ENCODE results near the gene SLC51A.
A peak's percentile ranks its signal among the peaks of the same experiment; 100 is the strongest.
"Not testable (repeated sequence)": the region's sequence is repeated elsewhere in the genome, so short reads cannot be mapped to it uniquely, and the experiment has no call there.

The SLC51A gene

DNA sequence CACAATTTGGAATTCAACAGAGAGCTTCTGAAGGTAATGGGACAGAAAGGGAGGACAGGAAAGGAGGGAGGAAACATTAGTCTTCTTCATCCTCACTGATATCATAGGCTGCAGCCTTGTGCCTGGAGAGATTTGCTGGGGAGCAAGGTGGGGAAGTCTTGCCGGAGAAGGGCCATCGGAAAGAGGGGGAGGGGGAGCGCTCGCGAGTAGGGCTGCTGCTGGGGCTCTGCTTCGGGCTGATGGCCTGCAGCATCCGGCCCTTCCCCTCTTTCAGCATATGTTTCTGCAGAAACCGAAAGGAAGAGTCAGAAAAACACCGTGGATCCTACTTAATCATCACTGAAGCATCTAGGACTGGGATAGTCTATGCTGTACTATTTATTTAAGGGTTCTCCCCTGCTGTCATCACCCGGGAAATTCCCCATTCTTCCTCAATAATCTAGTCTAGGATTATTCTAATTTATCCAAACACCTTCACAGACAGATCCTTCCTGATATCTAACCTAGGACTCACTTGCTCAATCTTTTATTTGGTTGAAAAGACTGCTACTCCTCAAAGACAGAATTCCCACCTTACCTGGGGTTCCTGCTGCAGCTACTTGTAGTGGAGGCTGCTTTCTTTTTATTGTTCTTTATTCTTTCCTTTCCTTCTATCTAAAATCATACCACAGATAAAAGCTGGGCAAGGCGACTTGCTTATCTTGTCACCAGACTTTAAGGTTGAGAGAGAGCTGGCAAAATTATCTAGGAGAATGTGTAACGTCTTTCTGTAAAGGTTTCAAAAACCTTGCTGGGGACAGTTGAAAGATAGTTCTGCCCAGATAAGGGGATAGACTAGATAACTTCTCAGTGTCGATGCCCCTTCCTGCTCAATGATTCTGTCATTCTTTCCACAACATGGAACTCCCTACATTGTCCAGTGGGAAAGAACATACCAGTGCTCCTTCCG lies 22.6 kb downstream of the SLC51A start:
- no peak for DNase-seq (ENCODE audit: low spot score)

DNA sequence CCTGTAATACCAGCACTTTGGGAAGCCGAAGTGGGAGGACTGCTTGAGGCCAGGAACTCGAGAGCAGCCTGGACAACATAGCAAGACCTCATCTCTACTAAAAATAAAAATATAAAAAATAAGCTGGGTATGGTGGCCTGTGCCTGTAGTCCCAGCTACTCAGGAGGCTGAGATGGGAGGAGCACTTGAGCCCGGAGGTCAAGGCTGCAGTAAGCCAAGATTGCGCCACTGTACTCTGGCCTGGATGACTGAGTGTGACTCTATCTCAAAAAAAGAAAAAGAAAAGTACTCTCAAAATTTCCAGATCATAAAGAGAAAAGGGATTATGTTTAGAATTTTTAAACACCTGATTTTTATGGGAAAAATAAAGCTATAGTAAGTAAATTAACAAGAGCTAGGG lies 24.1 kb downstream of the SLC51A start:
- no peak for DNase-seq (ENCODE audit: low spot score)

DNA sequence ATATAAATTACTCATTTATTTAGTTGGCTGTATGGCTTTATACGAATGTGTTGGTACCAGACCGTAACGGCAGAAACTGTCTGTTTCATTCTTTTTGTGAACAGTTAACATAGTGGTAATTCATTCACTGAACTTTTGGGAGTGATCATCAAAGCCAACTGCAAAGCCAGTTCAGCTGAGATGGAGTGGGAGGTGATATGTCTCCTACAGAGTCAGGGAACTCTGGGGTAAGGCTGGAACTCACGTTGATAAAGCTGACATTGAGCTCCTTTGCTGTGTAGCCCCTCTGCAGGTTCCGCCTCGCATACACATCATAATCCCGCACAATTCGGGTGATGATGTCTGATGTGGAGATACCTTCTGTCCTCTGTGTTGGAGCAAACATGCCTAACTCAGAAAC lies 25.4 kb downstream of the SLC51A start:
- no peak for DNase-seq (ENCODE audit: low spot score)

DNA sequence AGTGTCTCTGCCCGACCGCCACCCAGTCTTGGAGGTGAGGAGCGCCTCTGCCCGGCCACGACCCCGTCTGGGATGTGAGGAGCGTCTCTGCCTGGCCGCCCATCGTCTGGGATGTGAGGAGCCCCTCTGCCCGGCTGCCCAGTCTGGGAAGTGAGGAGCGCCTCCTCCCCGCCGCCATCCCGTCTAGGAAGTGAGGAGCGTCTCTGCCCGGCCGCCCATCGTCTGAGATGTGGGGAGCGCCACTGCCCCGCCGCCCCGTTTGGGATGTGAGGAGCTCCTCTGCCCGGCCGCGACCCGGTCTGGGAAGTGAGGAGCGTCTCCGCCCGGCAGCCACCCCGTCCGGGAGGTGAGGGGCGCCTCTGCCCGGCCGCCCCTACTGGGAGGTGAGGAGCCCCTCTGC lies 27.8 kb downstream of the SLC51A start:
- DNase-seq (ENCODE audit: low spot score): not testable (repeated sequence)

DNA sequence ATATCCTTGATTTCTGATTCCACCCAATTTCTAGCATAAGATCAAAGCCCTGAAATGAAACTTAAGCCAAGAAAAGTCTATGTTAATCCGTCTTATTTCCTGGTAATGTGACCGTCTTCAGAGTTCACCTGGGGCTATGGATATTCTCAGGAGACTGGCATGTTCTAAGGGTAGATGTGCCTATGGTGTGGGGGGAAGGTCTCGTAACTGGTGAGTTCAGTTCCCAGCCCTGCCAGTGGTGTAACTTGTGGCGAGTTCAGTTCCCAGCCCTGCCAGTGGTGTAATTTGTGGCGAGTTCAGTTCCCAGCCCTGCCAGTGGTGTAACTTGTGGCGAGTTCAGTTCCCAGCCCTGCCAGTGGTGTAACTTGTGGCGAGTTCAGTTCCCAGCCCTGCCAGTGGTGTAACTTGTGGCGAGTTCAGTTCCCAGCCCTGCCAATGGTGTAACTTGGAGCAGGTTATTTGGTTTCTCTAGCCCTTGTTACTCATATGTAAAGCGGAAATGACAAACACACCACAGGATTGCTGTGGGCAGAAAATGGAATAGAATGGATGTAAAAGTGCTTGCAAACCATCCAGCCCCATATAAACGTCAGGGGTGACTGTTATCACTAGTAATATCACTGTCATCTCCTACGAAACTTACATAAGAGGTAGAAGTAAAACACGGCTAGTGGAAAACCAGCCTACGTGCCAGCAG lies 30.4 kb downstream of the SLC51A start:
- DNase-seq (ENCODE audit: low spot score): peak; percentile 32

DNA sequence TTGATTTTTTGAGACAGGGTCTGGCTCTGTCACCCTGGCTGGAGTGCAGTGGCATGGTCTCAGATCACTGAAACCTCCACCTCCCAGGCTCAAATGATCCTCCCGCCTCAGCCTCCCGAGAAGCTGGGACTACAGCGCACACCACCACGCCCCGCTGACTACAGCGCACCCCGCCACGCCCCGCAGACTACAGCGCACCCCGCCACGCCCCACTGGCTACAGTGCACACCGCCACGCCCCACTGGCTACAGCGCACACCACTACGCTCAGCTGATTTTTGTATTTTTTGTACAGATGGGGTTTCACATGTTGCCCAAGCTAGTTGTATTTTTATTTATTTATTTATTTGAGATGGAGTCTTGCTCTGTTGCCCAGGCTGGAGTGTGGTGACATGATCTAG lies 35.6 kb downstream of the SLC51A start:
- no peak for DNase-seq (ENCODE audit: low spot score)

DNA sequence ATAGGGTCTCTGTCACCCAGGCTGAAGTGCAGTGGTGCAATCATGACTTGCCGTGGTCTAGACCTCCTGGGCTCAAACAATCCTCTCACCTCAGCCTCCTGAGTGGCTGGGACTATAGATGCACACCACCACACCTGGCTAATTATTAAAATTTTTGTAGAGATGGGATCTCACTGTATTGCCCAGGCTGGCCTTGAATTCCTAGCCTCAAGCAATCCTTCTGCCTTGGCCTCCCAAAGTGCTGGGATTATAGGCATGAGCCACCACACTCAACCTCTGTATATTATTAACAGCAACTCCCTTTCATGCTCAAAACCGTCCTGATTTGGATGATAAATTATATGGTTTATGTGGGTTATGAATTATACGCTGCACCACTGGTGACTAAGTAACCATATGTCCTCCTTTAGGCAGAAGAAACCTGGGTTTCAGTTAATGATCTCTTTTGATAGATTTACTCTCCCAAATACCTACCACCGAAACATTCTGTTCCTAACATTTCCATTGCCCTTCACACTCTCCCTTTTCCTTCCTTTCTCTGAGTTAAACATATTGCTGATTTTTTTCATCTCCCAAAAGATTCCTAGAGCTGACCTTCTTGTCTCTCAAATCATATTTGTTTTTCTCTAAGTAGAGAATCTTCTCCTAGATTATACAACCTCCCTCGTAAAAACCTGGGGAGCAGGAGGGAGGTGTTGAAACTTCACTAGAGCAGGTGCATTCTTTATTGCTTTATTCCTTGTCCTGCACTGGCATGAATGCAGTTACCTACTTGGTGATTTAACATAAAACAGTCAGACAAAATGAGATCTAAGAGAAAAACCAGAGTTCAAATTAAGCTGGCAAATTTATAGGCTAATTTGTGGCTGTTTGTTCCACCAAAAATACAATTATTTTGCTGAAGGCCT lies 38.3 kb downstream of the SLC51A start:
- no peak for DNase-seq (ENCODE audit: low spot score)

DNA sequence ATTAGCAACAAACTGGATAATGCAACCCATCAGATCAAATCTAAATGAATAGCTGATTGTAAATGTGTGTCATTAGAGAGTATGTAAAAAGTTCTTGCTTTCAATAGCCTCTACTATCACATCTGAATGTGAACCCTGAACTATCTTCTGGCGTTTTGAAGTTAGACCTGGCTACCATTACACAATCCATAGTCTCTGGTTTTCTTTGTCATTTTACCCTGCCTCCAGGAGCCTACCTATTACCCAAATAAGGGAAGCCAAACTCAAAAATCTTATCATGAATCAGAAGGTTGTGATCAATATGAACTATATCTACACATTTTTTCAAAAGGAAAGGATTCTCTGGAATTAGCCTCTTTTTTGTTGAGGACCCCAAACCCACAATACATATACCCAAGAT lies 39.4 kb downstream of the SLC51A start:
- DNase-seq (ENCODE audit: low spot score): no peak

DNA sequence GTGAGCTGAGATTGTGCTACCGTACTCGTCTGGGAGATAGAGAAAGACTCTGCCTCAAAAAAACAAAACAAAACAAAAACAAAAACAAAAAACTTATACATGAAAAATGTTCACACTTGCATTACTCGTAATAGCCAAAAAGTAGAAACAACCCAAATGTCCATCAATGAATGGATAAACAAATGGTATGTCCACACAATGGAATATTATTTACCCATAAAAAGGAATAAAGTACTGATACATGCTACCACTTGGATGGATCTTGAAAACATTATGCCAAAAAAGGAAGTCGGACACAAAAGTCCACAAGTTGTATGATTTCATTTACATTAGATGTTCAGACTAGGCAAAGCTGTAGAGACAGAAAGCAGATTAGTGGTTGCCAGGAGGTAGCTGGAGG lies 44.5 kb downstream of the SLC51A start:
- DNase-seq (ENCODE audit: low spot score): no peak

DNA sequence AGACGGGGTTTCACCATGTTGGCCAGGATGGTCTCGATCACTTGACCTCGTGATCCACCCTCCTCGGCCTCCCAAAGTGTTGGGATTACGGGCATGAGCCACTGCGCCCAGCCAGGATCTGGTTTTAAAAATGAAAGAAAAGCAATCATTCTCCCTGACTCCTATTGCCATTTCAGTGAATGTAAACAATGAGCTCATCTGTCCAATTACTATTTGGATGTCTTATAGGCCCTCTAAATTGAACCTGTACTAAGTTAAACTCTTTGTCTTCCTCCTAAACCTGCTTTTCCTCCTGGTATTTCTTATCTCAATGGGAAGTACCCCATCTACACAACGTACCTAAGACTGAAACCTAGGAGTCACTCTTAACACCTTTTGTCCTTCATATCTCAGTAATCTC lies 47.5 kb downstream of the SLC51A start:
- DNase-seq (ENCODE audit: low spot score): no peak

DNA sequence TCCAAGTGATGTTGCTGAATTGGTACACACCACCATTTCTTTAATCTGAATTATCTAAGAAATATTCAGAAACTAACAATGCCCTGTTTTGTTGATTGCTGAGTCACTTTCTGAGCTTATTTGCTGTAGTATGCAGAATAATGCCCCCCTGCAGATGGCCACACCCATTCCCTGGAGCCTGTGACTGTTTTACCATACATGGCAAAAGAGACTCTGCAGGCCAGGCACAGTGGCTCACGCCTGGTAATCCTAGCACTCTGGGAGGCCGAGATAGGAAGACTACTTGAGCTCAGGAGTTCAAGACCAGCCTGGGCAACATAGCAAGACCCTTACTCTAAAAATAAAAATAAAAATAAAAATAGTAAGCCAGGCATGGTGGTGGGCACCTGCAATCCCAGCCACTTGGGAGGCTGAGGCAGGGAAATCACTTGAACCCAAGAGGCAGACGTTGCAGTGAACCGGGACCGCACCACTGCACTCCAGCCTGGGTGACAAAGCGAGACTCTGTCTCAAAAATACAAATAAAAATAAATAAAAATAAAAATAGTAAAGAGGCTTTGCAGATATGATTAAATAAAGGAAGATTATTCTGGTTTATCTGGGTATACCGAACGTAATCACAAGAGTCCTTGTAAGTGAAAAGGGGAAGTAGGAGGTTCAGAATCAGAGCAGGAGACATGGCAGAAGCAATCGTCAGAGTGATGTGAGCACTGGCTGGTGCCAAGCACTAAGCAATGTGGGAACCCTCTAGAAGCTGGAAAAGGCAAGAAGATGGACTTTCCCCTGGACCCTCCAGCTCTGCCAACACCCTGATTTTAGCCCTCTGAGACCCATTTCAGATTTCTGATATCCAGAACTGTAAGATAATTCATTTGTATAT lies 52.2 kb downstream of the SLC51A start:
- no peak for DNase-seq (ENCODE audit: low spot score)

DNA sequence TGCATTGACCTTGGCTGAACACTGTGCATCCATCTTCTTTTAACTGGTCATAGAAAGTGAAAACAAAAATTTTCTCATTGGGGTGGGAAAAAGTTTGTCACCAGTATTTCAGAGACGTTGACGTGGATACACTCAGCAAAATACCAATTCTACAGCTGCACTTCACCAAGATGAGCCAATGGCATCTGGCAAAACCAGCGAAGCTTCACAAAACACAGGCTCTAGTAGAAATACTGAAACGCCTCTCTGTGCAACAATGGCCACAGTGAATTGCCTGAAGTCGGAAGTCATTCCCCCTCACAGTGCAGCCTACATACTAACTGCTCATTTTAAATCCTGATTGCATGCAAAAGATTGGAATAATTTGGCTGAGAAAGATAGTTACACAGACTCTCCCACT lies 54.2 kb downstream of the SLC51A start:
- no peak for DNase-seq (ENCODE audit: low spot score)

DNA sequence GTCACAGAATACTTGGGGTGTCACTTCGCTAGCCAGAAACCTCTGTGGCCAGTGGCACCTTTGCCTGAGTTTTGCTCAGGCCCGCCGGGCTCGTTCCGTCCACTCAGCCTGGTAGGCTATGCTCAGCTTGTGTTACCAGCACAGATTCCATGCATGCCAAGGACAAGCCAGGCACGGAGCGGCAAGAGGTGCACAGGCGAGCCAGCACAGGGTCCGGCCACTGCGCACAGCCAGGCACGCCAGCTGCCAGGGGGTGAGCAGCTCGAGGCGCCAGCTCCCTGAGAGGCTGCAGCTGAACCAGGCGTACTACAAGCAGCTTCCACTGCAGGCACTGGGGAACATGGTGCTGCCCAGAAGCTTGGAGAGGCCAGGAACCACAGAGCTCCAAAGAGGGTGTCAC lies 56.5 kb downstream of the SLC51A start:
- DNase-seq (ENCODE audit: low spot score): no peak

DNA sequence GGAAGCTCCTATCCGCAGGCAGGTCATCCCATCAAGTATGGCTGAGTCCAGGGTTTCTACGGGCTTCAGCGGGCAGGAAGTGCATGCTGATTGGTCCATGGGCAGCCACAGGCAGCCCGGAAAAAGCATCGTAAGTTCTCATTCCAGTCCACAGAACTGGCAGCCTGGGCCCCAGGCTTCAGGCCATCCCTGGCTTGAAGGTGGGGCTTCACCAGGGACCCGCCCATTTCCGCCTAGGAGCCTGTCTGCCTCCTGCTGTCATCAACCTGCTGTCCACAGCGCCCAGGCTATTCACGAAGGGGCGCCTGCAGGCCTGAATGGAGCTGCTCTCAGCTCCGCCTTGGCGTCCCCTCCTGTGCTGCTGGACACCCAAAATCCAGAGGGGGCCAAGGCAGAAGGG lies 57.3 kb downstream of the SLC51A start:
- no peak for DNase-seq (ENCODE audit: low spot score)

DNA sequence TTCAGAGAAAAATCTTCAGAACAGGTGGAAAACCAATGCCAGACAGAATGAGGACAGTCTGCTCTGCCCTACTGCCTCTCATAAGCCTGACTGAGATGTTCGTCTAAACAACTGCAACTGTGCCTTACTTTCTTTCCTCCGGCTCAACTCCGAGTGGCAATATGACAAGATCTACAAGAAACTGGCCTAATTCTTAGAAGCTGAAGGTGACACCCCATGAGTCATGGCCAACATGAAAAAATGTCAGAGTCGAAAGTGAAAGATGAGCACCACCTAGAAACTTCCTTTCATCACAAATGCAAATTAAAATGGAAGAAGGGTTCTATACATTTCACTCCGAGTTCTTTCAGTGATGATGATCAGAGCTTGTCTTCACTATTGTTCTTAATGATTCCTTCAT lies 58.3 kb downstream of the SLC51A start:
- DNase-seq (ENCODE audit: low spot score): no peak

DNA sequence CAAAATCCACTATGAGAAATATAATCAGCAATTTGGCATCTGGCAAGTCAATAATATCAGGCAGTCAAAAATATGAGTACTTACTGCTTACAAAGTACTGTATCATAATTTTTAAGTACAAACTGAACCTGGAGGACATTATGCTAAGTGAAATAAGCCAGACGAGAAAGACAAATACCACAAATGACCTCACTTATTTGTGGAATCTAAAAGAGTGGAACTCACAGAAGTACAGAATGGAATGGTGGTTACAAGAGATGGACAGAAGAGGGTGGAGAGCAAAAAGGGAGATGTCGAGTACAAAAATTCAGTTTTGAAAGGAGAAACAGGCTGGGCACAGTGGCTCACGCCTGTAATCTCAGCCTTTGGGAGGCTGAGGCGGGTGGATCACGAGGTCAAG lies 58.8 kb downstream of the SLC51A start:
- no peak for DNase-seq (ENCODE audit: low spot score)

DNA sequence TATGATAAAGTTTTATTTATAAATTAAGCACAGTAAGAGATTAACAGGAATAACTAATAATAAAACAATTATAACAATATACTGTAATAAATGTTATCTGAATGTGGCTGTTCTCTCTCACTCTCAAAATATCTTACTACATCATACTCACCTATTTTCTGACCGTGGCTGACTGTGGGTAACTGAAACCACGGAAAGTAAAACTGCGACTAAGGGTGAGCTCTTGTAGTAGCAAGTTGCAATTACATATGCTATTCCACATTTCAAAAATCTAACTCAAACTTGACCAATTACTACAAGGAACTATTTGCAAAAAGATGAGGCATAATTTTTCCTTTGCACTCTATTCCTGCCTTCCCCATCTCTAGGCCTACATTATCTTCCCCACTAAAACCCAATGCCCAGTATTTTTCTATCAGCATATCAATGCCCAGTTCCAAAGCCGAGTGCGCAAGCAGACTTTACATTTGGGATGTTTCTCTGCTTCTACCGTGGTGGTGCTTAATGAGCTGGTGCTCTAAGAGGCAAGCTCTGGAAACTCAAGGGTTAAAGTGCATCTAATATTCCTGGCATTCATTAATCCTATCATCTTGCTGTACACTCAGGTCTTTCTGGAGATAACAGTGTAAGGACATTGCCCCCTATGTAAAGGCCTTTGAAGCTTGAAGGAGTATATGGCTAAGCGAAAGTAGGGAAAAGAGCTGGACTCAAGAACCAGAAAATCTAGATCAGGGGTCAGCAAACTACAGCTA lies 64.5 kb downstream of the SLC51A start:
- no peak for DNase-seq (ENCODE audit: low spot score)

DNA sequence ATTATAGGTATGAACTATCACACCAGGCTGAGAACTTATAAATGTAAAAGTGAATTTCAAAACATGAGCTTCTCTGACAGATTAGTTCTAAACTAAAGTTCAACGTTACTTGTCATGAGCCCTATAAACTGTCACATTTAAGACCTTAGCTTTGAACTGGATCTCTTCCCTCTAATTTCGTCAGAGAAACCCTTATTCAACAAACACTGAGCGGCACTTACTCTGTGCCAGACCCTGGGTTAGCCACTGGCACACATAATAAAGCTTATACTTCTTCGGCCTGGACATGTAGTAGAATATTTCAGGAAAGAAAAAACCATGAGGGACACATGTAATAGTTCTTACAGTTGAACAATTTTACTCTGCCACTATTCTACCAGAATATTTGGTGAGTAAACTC lies 65.6 kb downstream of the SLC51A start:
- no peak for DNase-seq (ENCODE audit: low spot score)
